Fibroblast of skin of back (primary cell): ENCODE measurements around the gene JSRP1.
A peak's percentile ranks its signal among the peaks of the same experiment; 100 is the strongest.

Experiments used
- DNase-seq: peaks from one replicate; pipeline ENCODE4 v3.0.0-alpha.2; 2013

Gene JSRP1

GRCh38 chr19:2266183-2266993, 10.2 kb upstream of the JSRP1 start:
- DNase-seq, result peak; percentile 74

DNA sequence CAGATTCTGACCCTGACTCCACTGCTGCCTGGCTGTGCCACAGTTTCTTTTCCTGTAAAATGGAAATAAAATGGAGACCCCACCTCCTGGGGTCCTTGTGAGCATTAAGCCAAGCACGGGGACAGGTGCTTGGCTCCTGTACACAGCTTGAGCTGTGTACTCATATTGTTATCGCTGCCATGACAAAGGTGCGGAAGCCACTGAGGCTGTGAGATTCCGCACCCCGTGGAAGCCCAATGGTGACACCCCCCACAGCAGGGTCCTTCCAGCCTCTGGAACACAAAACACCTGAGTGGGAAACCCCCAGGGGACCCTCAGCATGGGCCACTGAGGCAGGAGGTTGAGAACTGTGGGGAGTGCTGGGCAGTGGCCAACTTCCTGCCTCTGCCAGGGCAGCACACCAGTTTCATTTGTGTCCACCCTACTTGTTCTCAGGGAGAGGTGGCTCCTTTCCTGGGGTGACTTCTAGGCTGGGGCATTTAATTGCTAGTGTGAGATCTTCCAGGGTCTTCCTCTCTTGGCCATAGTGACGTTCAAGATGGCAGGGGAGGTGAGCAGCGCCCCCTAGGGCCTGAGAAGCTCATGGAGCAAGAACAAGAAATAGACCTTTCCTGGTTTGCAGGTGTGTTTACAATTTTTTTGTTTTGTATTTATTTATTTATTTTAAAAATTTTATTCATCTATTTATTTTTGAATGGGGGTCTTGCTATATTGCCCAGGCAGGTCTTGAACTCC, 5.4 kb upstream of the JSRP1 start:
- no peak for DNase-seq

DNA sequence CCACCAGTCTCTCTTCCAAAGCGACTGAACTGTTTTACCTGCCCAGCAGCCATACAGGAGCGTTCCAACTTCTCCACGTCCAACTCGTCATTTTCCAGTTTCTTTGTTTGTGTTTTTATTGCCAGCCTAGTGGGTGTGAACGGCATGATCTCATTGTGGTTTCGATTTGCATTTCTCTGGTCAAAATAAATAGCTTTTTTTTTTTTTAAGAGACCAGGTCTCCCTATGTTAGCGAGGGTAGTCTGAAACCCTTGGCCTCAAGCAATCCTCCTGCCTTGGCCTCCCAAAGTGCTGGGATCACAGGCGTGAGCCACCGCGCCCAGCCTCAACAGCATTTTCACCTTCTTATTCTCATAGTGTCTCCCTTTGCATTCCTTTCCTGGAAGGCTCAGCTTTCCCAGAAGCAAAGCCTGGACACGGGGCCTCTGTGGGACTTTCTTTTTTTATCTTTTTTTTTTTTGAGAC, 4.2 kb upstream of the JSRP1 start:
- DNase-seq, result no peak

- DNase-seq, result peak; percentile 54
Measured at GRCh38 chr19:2259336-2259735, 3.1 kb upstream of the JSRP1 start.

GRCh38 chr19:2255112-2255845, 938 bp downstream of the JSRP1 start:
- DNase-seq, result no peak

- DNase-seq, result no peak
Measured at GRCh38 chr19:2254064-2254872, 1.9 kb downstream of the JSRP1 start.

- DNase-seq, result no peak
Measured at GRCh38 chr19:2253106-2254063, 2.8 kb downstream of the JSRP1 start.

GRCh38 chr19:2252797-2253105, 3.5 kb downstream of the JSRP1 start:
- no peak for DNase-seq

- no peak for DNase-seq
Measured at GRCh38 chr19:2252055-2252796, 4.0 kb downstream of the JSRP1 start.

- DNase-seq, result no peak
Measured at GRCh38 chr19:2251106-2252054, 4.8 kb downstream of the JSRP1 start.

DNA sequence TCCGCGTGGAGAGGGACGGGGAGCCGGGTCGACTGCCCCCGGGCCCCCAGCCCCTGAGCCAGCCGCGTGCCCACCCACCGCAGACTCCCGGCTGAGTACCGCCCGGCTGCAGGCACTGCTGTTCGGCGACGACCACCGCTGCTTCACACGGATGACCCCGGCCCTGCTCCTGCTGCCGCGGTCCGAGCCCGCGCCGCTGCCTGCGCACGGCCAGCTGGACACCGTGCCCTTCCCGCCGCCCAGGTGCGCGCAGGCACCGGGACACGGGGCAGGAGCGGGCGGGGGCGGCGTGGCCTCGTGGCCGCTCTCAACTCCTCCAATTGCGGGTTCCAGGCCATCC, 5.5 kb downstream of the JSRP1 start:
- no peak for DNase-seq

DNA sequence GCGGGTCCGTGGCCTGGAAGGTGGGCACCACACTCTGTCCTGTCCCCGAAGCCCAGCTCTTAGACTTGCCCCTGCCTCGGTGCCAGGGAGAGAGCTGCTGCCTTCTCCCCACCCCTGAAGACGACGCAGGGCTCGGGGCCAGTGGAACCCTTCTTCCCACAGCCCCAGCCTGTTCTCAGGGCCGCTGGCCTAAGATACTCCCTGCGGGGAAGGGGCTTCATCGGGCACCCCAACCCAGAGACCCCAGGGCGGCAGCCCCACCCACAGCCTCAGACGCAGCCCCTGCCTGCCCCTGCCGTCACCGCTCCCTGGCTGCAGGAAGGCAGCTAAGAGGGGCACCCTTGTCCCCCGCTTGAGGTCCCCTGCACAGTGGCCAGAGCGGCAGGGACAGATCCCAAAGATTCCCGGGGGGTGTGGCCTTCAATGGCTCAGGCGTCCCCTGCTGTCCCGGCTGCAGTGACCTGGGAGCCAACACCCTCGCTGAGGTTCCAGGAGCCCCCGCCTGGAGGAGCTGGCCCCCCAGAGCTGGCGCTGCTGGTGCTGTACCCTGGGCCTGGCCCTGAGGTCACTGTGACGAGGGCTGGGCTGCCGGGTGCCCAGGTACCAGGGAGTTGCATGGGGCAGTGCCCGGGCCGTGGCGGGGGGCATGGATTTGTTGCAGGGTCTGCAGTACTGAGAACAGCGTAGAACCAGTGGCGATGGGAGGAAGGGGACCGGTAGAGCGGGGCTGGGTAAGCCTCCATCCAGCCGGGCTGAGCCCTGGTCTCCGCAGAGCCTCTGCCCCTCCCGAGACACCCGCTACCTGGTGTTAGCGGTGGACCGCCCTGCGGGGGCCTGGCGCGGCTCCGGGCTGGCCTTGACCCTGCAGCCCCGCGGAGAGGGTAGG, 6.1 kb downstream of the JSRP1 start:
- no peak for DNase-seq

DNA sequence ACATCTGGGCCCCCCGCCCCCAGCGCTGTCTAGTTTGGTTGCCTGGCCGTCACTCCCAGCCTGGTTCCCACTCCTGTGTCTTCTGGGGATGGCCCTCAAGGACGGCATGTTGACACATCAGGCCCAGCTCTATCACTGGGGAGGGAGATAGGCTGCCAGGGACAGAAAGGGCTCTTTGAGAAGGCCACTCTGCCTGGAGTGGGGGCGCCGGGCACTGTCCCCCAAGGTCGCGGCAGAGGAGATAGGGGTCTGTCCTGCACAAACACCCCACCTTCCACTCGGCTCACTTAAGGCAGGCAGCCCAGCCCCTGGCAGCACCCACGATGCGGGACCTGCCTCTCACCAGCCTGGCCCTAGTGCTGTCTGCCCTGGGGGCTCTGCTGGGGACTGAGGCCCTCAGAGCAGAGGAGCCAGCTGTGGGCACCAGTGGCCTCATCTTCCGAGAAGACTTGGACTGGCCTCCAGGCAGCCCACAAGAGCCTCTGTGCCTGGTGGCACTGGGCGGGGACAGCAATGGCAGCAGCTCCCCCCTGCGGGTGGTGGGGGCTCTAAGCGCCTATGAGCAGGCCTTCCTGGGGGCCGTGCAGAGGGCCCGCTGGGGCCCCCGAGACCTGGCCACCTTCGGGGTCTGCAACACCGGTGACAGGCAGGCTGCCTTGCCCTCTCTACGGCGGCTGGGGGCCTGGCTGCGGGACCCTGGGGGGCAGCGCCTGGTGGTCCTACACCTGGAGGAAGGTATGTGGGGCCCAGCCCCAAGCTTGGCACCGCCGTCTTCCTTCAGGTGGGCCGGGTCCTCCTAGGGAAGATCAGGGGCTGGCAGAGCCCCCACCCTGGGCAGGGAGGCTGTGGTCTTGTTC, 7.0 kb downstream of the JSRP1 start, which contains the start of gene AMH:
TSS of gene AMH (plus strand) at position 314 of the 857 bp plus-strand sequence. CDS start at position 324, 10 bp downstream.
- no peak for DNase-seq

DNA sequence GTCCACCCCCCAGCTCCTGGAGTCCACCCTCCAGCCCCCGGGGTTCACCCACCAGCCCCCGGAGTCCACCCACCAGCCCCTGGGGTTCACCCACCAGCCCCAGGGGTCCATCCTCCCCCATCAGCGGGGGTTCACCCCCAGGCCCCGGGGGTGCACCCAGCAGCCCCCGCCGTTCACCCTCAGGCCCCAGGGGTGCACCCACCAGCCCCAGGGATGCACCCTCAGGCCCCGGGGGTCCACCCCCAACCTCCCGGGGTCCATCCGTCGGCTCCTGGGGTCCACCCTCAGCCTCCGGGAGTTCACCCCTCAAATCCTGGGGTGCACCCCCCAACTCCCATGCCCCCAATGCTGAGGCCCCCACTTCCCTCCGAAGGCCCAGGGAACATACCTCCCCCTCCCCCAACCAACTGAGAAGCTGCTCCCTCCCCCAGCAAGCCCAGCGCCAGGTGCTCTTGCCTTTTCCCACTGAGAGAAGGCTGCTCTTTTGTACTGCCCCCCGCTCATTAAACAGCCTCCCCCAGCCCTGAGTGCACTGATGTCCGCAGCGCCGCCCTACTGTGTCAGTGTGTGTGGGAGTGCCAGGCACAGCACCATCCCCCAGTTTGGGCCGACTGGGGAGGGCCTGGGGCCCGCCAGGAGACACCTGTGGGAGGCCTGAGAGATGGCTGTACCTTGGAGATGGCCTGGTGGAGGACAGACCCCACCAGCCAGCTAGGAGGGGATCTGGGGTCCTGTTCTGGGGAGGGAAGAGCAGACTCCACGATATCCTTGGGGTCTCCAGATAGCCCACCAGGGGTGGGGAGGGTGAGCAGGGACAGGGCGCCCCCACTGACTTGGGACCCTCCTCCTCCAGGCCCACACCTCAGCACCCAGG, 7.8 kb downstream of the JSRP1 start:
- no peak for DNase-seq

- no peak for DNase-seq
Measured at GRCh38 chr19:2247433-2248101, 8.7 kb downstream of the JSRP1 start.
